Cardiac muscle cell (in vitro differentiated cells and primary cell): ENCODE data around the gene C2CD4B. TPM values are rescaled to one million over a fixed set of nuclear protein-coding genes. Genes with fewer than 3 reads are reported as not detected.

Experiments used
- DNase-seq, 2 donors: peaks; one replicate each; pipeline versions ENCODE4 v3.0.0 to v3.0.0-alpha.2; 2010 to 2017; ENCODE audit warnings: low read depth in 1 of 2, low spot score in 1 of 2
- H3K27ac ChIP-seq: fragments of 200-600 bp; sonication (generic); 2 replicates; pipeline ENCODE4 v1.5.1; 2016
- H3K27me3 ChIP-seq: fragments of 200-600 bp; sonication (generic); 2 replicates; pipeline ENCODE4 v1.6.0; 2016; ENCODE audit warnings: control low read depth
- H3K36me3 ChIP-seq: fragments of 200-600 bp; sonication (generic); 2 replicates; pipeline ENCODE4 v1.5.1; 2016; ENCODE audit warnings: control low read depth
- H3K4me1 ChIP-seq: fragments of 200-600 bp; sonication (generic); 2 replicates; pipeline ENCODE4 v1.8.1; 2017; ENCODE audit warnings: low read depth, mild to moderate bottlenecking, mixed run types
- H3K4me3 ChIP-seq: fragments of 200-600 bp; sonication (generic); 2 replicates; pipeline ENCODE4 v1.5.1; 2016; ENCODE audit warnings: mild to moderate bottlenecking
- H3K9me3 ChIP-seq: fragments of 200-600 bp; sonication (generic); 2 replicates; pipeline ENCODE4 v1.5.1; 2017; ENCODE audit warnings: low read depth, mild to moderate bottlenecking, control low read depth
- CTCF ChIP-seq: IDR thresholded peaks from 2 replicates; pipeline ENCODE4 v1.5.1; 2012; ENCODE audit warnings: low read depth, mild to moderate bottlenecking, low read length
- polyA plus RNA-seq: library from polyadenylated mRNA; unstranded; fragments of >200 nt; fragmentation: Nextera tagmentation; extraction: Ambion mirVana; gene quantifications from 2 replicates; pipeline ENCODE4 v1.2.1, GENCODE V29; 2016
- total RNA-seq: library from RNA; depleted of rRNA; stranded (reverse); fragments of >200 nt; gene quantifications from 2 replicates; pipeline ENCODE4 v1.2.3, GENCODE V29; 2016

Gene C2CD4B
- total and polyA plus RNA-seq, 2 experiments from 2014 or later, result 0.15 TPM; not detected in 1

- H3K36me3 ChIP-seq, result no peaks in the 10 kb centered on the region
- no peaks in the 10 kb centered on the region for H3K4me1 ChIP-seq
- peaks cover 15% of the 10 kb centered on the region for H3K27me3 ChIP-seq
- no peak overlapping the region for H3K4me3 ChIP-seq
- no peak for TF ChIP-seq CTCF
- no peaks in the 10 kb centered on the region for H3K9me3 ChIP-seq
- no peak for DNase-seq
- no peak overlapping the region for H3K27ac ChIP-seq
Measured at GRCh38 chr15:62187425-62187824, 22.3 kb upstream of the C2CD4B start.

DNA sequence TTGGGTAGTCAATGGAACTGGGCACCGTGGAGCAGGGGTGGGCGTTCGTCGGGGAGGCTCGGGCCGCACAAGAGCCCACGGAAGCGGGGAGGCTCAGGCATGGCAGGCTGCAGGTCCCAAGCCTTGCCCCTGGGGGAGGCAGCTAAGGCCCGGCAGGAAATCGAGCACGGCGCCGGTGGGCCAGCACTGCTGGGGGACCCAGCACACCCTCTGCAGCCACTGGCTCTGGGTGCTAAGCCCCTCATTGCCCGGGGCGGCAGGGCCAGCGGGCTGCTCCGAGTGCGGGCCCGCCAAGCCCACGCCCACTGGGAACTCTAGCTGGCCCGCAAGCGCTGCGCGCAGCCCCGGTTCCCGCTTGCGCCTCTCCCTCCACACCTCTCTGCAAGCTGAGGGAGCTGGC is 21.5 kb upstream of the C2CD4B start:
- Histone ChIP-seq H3K36me3 (no peaks in the 10 kb centered on the region), H3K4me1 (no peaks in the 10 kb centered on the region), H3K4me3 (no peak overlapping the region), H3K27me3 (peaks cover 15% of the 10 kb centered on the region), H3K9me3 (no peaks in the 10 kb centered on the region), H3K27ac (no peak overlapping the region)
- no peak for DNase-seq
- TF ChIP-seq CTCF, result no peak

DNA sequence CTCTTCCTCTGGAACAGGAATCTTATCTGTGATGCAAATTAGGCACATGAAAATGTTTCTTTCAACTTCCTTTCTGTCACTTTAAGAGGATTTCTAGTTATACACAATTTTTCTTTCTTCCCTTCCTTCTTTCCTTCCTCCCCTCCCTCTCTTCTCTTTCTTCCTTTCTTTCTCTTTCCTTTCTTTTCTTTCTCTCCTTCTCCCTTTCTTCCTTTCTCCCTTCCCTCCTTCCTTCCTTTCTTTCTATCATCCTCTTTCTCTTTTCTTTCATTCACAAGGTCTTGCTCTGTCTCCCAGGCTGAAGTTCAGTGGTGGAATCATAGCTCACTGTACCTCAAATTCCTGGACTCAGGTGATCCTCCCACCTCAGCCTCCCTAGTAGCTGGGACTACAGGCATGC is 18.0 kb upstream of the C2CD4B start:
- H3K36me3 ChIP-seq, result no peaks in the 10 kb centered on the region
- TF ChIP-seq CTCF, result no peak
- H3K4me3 ChIP-seq, result no peak overlapping the region
- no peak for DNase-seq
- H3K27ac ChIP-seq, result no peak overlapping the region
- no peaks in the 10 kb centered on the region for H3K4me1 ChIP-seq
- no peaks in the 10 kb centered on the region for H3K27me3 ChIP-seq
- no peaks in the 10 kb centered on the region for H3K9me3 ChIP-seq

- DNase-seq, result peak in 1 of 2 donors; percentile 73
- Histone ChIP-seq H3K9me3 (no peaks in the 10 kb centered on the region), H3K27ac (no peak overlapping the region), H3K36me3 (no peaks in the 10 kb centered on the region), H3K27me3 (peaks cover 27% of the 10 kb centered on the region), H3K4me3 (no peak overlapping the region), H3K4me1 (no peaks in the 10 kb centered on the region)
- TF ChIP-seq CTCF, result no peak
Measured at GRCh38 chr15:62173215-62173614, 8.1 kb upstream of the C2CD4B start.

- Histone ChIP-seq H3K4me1 (no peaks in the 10 kb centered on the region), H3K4me3 (no peak overlapping the region), H3K36me3 (no peaks in the 10 kb centered on the region), H3K27ac (no peak overlapping the region), H3K9me3 (no peaks in the 10 kb centered on the region), H3K27me3 (peaks cover 40% of the 10 kb centered on the region)
- no peak for DNase-seq
- TF ChIP-seq CTCF, result no peak
Measured at GRCh38 chr15:62171882-62172281, 6.8 kb upstream of the C2CD4B start.
